ENCODE data around the gene PIH1D2. TPM values are rescaled to one million over a fixed set of nuclear protein-coding genes. Genes with fewer than 3 reads are reported as not detected.

The PIH1D2 gene, protein sequence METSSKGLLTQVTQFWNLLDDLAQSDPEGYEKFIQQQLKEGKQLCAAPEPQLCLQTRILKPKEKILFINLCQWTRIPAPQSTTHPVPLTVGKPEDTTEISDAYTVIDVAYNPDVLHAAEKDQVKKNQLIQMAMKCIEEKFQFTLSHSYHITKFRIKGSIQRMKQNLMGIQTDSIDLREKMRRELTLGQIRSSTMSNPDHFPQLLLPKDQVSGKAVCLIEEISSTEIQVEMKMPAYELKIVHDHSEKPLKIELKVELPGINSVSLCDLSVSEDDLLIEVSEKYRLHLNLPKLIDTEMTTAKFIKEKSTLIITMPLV
- 0.22 and 0.44 TPM in 2 replicates for total RNA-seq

DNA sequence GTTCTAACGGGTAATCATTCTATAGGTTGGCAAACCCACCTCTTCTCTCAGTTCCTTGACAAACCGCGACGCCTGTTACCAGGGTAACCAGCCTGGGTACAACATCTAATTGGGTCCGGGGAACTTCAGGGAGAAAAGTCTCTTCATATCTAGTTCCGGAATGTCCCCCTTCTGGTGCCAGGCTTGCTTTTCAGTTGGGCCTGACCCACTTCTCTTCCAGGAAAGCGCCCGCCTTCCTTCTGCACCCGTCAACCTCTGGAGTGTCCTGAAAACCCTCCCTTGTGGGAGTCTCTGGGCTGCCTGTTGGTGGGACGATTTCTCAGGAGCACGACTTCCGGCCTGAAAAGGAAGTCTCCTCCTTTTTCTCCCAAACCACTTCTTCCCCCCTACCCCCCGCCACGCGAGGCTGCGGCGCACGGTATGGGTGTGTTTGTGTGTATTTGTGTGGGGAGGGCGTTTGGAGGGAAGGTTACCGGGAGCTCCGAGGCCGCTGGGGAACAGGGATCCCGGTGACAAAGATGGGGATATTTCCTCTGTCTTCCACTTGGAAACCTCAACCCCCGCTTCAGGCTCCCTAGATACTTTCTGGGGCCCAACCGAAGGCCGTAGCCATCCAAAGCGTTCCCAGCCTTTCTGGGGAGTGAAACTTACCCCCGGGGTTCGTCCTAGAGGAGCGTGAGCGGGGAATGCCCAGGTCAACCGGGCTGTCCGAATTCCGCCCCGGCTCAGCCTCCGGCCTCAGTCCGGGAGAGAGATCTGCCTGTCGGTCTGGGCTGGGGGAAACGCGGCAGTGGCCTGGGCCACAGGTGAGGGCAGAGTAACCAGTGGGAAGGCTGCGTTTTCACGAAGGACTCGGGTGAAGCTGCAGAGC is at the start of gene PIH1D2, which contains the start of gene NKAPD1:
PIH1D2 (minus strand) TSS at position 77 of the 871 bp plus-strand sequence. CDS start 843 bp downstream, outside the sequence.
NKAPD1 (plus strand) TSS at position 359 of the 871 bp plus-strand sequence. CDS start 1,276 bp downstream, outside the sequence.
- ATAC-seq (ENCODE audit: low read depth): peak; percentile 92
- H3K27me3 Mint-ChIP-seq: no peaks in the 10 kb centered on the region
- peaks cover 36% of the 10 kb centered on the region for H3K36me3 Mint-ChIP-seq (ENCODE audit: low read depth)
- POLR2A ChIA-PET: interaction anchor here (0.8 to 2.3 kb wide), 7 partner anchors 9 to 147 kb away, joined by 3 to 14 read pairs (median 3); partner anchors contain the start of genes SDHD and TIMM8B
- peak; percentile 69 for DNase-seq
- peak within 1 kb of the TSS; percentile 95 for H3K27ac Mint-ChIP-seq
- H3K4me1 Mint-ChIP-seq: peaks cover 25% of the 10 kb centered on the region
- intact Hi-C loops (cut with micrococcal nuclease): loop anchor here (1.0 to 10.0 kb wide), 6 partner anchors 12 to 1701 kb away; partner anchors contain the start of genes CFAP68, CLDN25, DLAT and FDXACB1
- H3K4me3 Mint-ChIP-seq: peak within 1 kb of the TSS; percentile 96
- H3K9me3 Mint-ChIP-seq: no peaks in the 10 kb centered on the region
- CTCF ChIA-PET: no interaction called here
- TF ChIP-seq CTCF (IDR thresholded peaks at IDR 0.05): no peak

- Mint-ChIP-seq H3K27me3 (no peaks in the 10 kb centered on the region), H3K9me3 (no peaks in the 10 kb centered on the region), H3K36me3 (ENCODE audit: low read depth) (peaks cover 2% of the 10 kb centered on the region), H3K4me1 (peaks cover 7% of the 10 kb centered on the region), H3K27ac (no peak overlapping the region), H3K4me3 (no peak overlapping the region)
- intact Hi-C loops (cut with micrococcal nuclease): no loop called here
- ATAC-seq (ENCODE audit: low read depth) (no peak), DNase-seq (no peak)
- CTCF ChIA-PET: no interaction called here
- TF ChIP-seq CTCF (IDR thresholded peaks at IDR 0.05): no peak
- POLR2A ChIA-PET: no interaction called here
These were observed 49.3 kb upstream of the PIH1D2 start for GRCh38 chr11:112123129-112123528.

- ChIA-PET POLR2A (no interaction called here), CTCF (interaction anchor here (1.0 kb wide), 1 partner anchor 158 kb away, joined by 3 read pairs; no protein-coding TSS in a partner anchor)
- Mint-ChIP-seq H3K27me3 (no peaks in the 10 kb centered on the region), H3K4me3 (no peak overlapping the region), H3K27ac (no peak overlapping the region), H3K4me1 (peaks cover 7% of the 10 kb centered on the region), H3K9me3 (no peaks in the 10 kb centered on the region), H3K36me3 (ENCODE audit: low read depth) (peaks cover 2% of the 10 kb centered on the region)
- intact Hi-C loops (cut with micrococcal nuclease): no loop called here
- no peak for TF ChIP-seq CTCF (IDR thresholded peaks at IDR 0.05)
- no peak for DNase-seq
- ATAC-seq (ENCODE audit: low read depth): no peak
These were observed 48.3 kb upstream of the PIH1D2 start for GRCh38 chr11:112121981-112122615.

GRCh38 chr11:112118176-112118575 is 44.4 kb upstream of the PIH1D2 start:
- ChIA-PET CTCF (no interaction called here), POLR2A (no interaction called here)
- no peak overlapping the region for H3K4me3 Mint-ChIP-seq
- DNase-seq (no peak), ATAC-seq (ENCODE audit: low read depth) (no peak)
- H3K4me1 Mint-ChIP-seq: peaks cover 8% of the 10 kb centered on the region
- peaks cover 2% of the 10 kb centered on the region for H3K36me3 Mint-ChIP-seq (ENCODE audit: low read depth)
- no peak for TF ChIP-seq CTCF (IDR thresholded peaks at IDR 0.05)
- no peaks in the 10 kb centered on the region for H3K9me3 Mint-ChIP-seq
- intact Hi-C loops (cut with micrococcal nuclease): no loop called here
- no peak overlapping the region for H3K27ac Mint-ChIP-seq
- no peaks in the 10 kb centered on the region for H3K27me3 Mint-ChIP-seq
